HG03064 (cell line): Measurements from ENCODE around the gene MOB1B.
"Not testable (repeated sequence)": the region's sequence is repeated elsewhere in the genome, so short reads cannot be mapped to it uniquely, and the experiment has no call there.

ENCODE experiments used
- ATAC-seq: cut with Tn5 transposase; IDR thresholded peaks from one replicate; pipeline ENCODE4 v1.9.1; 2021; ENCODE audit warnings: low read depth; ENCODE audit not compliant: unreplicated experiment

Gene MOB1B

DNA sequence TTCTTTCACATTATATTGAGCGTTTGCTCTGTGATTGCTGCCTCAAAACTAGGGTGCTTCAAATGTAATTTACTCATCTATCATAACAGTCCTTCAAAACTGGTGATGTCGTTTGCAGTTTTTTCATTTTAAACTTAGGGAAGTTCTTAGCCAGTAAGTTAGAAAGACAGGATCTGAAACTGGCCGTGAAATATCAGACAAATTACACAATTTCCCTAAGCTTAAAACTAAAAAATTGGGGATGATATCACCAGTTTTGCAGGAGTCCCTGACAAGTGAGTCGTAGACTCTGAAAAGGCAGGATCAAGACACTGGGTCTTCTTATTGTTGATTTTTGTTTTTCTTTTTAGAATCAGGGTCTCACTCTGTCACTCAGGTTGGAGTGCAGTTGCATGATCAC, 44.8 kb downstream of the MOB1B start:
- ATAC-seq, result no peak

DNA sequence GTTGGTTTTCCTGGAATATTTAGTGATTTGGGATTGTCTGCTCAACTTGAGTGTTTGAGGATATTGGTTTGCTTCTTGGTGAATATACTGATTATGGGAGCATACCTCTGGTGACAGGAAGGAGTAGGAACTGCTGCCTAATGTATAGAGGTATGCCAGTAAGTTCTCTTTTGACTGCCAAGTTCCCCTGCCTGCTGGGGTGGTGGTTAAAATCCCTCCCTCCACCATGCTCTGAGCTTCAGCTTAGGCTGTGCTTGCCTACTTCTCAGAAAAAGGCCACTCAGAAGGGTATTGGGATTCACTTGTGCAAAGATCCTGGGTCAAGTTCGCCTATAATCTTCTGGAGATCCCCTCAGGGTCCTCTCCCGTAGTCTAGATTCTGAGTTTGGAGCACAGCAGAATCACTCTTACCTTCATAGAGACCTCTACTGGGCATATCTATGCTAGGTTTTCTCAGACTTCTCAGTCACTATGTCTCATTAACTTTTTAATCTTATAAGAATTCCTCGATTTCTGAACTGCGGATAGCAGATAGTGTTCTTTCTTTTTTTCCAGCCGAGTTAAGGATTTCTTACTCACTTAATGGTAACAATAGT, 46.6 kb downstream of the MOB1B start:
- ATAC-seq, result no peak

DNA sequence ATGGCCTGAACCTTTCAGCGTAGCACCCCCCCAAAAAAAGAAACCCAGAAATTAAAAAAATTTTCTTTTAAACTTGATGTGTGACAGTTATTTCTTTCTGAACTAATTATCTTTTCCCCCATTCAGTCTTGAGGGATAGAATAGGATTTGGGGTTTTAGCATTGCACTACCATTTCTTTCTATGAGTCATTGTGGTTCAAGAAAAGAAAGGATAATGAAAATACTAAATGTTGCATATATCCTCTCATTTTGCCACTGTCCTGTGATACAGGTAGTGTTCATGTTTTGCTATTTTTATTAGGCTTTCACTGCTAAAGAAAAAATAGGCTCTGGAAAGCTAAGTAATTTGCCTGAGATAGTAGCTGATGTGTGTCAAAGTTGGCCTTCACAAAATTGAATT, 51.9 kb downstream of the MOB1B start:
- ATAC-seq, result no peak

DNA sequence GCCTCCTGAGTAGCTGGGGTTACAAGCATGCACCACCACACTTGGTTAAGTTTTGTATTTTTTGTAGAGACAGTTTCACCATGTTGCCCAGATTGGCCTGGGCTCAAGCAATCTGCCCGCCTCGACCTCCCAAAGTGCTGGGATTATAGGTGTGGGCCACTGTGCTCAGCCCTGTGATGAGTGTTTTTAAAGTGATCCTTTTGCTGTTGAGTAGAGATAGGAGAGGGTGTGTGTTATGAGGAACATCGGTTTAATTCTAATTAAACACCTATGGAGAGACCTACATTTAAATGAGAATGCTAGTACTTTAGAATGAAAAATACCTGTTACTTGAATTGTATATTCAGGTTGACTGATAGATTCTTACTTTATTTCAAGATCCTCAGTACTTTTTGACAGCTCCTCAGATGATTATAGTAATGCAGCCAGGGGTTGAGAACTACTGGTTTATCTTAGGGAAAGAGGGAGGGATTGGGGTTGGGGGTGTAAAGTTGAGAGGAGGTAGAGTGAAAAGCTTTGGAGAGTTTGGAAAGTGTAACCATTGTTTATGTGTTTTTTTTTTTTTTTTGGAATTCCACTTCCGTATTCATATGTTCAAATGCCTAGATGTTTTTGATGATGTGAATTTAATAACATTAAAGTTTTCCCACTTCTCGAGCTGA, 54.5 kb downstream of the MOB1B start:
- ATAC-seq, result no peak

DNA sequence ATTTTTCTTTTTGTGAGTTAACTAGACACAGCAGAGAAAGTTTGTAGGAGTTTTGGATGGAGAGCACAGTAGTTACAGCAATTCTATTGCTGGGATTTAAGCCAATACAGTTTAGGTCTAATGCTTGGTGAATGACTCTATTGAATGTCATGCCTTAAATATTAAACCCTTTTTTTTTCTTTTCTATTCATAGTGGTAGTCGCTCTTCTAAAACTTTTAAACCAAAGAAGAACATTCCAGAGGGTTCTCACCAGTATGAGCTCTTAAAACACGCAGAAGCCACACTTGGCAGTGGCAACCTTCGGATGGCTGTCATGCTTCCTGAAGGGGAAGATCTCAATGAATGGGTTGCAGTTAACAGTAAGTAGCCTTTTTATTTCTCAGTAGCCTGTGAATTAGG, 56.5 kb downstream of the MOB1B start:
- no peak for ATAC-seq

DNA sequence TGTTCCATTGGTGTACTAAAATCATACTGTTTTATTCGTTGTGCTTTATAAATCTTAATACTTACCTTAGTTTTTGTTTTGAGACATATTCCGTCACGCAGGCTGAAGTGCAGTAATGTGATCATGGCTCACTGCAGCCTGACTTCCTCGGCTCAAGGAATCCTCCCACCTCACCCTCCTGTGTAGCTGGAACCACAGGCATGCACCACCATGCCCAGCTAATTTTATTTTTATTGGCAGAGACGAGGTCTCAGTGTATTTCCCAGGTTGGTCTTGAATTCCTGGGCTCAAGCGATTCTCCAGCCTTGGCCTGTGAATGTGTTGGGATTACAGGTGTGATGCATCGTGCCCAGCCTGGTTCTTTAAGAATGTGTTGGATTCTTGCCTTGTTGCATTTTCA, 66.9 kb downstream of the MOB1B start:
- ATAC-seq, result no peak

DNA sequence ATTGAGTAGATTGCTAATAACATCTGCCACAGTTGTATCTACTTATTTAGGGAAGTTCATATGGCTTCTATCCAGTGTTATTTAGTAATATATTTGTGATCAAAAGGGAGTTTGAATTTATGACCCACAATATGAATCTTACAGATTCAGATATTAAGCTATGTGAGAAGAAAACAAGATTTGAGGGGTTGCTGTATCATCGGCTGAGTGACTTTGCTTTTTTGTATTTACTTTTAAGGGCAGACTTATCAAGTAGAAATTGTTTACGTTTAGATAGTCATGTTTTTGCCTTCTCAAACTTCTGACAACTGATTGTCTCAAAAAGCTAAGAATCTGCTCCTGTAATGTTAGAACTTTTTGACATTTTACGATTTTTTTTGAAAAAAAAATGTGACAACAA, 74.1 kb downstream of the MOB1B start:
- ATAC-seq, result no peak

DNA sequence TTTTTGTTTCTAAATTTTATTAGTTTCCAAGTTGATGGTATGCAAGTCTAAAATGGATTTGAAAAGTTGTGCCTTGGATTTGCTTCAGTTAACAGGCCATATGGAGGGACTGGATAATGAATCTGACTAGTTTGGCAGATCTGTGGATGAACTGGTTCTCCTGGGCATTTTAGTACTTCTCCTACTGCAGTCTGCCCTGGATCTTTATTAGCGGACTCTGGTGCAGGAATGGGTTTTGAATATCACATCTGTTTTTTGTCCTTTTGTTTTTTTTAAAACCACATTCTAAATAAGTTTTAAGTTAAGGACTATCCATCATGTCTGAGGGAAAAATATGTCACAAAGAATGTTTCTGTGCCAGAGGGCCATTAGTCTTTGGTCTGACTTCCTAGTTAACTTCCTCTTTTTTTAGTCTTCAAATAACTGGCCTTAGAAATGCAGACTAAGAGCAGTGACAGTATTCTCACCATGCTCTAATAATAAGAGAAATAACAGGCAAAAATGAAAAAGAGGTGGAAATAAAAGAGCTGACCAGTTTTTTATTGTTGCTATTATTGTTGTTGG, 77.4 kb downstream of the MOB1B start:
- no peak for ATAC-seq

DNA sequence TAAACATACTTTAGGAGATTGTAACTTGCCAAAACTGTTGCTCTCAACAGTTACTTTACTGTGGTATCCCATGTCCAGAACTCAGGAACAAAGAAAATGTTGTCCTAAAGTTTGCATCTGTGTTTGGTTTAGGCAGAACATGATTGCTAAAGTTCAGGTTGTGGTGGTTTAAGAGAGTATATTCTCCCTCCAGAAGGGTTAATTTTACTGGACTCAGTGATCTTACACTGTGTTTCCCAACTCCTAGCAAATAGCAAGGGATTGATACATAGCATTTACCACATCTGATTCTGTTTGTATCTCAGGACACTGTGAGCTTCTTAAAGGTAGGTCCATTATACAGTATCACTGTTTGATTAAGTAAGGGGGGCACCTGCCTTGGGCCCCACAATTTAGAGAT, 78.0 kb downstream of the MOB1B start:
- ATAC-seq, result no peak

DNA sequence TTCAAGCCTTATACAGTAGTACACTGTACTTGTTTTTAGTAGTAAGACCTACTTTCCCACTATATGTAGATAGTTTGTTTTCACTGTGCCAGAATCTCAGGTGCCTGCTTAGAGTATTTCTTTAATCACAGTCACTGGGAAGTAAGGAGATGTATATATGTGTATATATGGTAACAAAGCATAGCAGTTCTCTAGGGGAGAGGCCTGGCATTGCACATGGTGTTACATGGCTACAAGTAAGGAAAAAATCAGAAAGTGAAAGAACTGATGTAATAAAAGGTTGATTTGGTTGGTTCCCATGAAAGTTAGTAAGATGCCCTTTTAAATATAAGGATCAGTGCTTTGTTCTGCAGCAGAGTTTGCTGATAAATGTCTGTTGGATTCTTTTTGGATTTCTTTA, 81.9 kb downstream of the MOB1B start:
- no peak for ATAC-seq

DNA sequence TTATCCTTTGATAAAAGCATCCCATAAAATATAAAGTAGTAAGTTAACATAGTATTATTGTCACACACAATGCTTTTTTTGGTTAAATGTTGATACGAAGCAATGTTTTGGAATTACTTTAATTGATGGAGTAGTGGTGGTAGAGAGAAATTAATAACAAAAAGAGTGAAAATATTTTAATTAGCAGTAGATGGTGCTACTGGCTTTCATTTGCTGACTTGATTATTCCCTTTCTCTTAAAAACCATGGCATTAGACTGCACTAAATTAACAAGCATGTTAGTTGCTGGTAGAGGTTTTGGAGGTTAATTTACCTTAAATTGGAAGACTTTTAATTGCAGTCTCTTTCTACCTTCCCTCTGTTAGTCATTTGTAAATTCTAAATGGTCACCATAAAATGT, 82.4 kb downstream of the MOB1B start:
- ATAC-seq, result no peak

DNA sequence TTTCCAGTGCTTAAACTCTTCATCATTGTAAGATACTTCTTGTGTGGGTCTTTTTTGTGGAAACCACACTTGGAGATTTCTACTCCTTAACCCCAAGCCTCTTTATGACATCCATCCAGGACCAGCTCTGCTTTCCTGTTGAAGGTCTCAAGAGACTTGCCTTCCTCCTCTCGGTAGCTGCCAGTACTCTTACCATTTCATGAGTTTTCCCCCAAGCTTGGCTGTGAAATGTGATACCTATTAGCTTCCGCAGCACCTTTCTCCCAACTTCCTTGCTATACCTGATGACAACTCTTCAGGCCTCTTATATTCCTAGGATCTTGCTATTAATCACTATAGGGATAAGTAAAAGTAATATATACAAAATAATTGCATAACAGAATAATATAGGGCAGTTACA, 89.4 kb downstream of the MOB1B start:
- ATAC-seq, result no peak

DNA sequence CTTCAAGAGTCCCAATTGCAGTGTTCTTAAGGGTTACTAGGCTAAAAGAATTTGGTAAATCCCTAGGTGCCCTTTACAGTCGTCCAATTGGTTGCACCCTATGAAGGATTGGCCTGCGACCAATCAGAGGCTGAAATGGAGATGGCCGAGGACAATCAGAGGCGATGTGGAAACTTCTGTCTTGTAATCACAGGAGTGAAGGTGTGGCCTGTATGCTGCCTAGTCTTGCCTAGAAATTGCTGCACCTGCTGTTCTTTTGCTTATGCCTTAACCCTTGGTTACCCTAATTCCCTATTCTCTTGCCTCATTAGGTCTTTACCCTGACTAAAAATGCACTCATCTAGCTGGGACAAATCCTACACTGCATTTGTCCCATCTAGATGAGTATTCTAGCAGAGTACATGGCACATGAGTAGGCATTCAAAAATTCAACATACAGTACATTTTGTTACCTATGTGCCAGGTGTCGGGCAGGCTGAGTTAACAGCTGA, 90.3 kb downstream of the MOB1B start:
- no peak for ATAC-seq

DNA sequence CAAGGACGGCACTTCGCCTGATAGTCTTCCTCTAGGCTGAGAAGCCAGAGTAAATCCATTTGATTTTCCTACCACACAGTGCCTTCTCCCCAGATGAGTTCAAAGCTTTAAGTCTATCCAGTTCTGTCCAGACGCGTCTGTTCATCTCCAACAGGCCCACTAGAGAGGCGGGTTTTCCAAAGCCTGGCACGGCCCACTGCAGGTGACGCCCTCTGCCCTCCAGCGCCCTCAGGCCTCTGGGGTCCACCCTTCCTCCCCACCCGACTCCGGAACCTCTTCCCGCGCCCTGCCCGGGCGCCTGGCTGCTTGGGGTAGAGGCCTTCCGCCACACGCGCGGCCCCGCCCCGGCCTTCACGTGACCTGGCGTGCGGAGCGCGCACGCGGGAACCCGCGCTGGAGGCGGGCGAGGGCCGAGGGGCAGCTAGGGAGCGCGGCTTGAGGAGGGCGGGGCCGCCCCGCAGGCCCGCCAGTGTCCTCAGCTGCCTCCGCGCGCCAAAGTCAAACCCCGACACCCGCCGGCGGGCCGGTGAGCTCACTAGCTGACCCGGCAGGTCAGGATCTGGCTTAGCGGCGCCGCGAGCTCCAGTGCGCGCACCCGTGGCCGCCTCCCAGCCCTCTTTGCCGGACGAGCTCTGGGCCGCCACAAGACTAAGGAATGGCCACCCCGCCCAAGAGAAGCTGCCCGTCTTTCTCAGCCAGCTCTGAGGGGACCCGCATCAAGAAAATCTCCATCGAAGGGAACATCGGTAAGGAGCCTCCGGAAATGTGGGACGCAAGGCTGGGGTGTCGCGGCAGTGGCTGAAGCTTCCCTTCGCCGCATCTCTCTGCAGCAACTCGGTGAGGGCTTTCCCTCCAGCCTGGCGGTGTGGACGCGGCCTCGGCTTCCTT, 91.3 kb downstream of the MOB1B start, which contains the start of gene DCK:
Gene DCK, plus strand, starts transcription at position 469 of the 888 bp plus-strand sequence. Its CDS starts 187 bp downstream, at position 656.
- ATAC-seq, result peak; percentile 74

DNA sequence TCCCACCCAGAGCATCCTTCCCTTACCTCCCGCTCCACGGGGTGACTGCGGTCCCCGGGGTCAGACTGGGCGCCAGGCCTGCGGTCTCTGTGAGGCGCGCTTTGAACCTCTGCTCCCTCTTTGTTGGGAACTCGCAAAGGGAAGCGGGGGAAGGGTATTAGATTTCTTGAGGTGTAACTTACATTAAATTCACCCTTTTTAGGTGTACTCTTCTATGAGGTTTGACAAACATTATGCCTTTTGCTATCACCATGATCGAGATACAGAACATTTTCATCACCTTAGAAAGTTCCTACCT, 91.8 kb downstream of the MOB1B start:
- ATAC-seq, result no peak

DNA sequence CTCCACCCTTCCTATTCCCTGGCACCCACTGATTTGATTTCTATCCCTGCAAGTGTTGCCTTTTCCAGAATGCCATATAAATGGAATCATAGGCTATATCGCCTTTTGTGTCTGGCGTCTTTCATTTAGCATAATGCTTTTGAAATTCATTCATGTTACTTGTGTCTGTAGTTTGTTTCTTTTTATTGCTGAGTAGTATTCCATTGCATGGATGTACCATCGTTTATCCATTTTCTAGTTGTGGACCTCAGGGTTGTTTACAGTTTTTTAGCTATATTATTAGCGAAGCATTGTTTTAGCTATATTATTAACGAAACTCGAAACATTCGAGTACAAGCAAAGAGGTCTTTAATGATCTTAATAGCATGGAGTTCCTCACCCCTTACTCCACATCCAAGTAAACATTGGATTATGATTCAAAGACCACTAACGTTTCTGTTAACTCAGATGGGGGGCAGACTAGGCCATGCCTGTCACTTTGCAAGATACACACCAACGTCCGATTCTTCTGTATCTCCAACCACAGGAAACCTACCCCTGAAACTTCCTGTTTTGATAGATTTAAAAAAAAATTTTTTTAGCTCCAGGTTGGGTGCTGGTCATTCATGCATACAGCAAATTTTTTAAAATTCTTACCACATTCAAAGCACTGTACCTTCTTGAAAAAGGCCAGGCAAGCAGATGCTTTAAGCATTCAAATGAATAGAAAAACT, 92.4 kb downstream of the MOB1B start:
- ATAC-seq, result peak; percentile 46

DNA sequence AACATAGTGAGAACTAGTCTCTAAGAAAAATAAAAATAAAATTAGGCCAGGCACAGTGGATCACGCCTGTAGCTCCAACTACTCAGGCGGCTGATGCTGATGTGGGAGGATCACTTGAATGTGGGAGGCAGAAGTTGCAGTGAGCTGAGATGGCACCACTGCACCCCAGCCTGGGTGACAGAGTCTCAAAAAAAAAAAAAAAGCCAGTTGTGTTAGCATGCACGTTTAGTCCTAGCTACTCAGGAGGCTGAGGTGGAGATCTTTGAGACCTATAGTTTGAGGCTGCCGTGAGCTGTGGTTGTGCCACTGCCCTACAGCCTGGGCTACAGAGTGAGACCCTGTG, 93.8 kb downstream of the MOB1B start:
- no peak for ATAC-seq

DNA sequence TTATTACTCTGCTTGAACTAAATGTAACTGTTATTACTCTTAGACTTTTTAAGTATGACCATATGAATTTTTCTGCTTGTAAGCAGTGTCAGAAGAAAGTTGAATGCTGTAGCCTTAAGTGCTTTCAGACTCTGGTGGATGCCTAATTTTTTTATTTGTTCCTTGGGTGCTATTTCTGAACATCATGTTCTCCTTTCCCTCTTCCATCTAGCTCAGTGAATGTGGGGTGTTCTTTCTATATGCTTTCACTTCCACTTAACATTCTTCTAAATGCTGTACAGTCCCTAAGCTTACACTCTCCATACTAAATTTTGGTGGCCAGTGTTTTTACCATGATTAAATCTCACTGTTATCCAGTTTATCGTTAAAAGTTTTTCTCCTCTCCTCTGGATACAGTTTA, 94.9 kb downstream of the MOB1B start:
- ATAC-seq, result no peak

DNA sequence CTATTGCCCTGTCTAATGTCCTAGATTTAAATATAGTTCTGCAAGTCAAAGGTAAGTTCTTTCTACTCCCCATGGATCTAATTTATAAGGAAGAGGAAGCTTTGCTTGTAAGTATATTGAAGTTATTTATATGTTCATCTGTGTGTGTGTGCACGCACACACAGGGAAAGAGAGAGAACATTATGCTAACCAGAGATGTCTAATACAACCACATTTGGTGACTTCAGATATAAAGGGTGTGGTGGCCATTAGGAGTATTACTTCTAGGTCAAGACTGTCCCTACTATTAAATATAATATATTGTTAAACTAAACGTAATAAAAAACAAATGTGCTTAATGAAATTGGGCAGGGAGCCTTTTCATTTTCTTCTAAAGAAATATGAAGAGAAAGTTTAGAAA, 95.4 kb downstream of the MOB1B start:
- no peak for ATAC-seq

DNA sequence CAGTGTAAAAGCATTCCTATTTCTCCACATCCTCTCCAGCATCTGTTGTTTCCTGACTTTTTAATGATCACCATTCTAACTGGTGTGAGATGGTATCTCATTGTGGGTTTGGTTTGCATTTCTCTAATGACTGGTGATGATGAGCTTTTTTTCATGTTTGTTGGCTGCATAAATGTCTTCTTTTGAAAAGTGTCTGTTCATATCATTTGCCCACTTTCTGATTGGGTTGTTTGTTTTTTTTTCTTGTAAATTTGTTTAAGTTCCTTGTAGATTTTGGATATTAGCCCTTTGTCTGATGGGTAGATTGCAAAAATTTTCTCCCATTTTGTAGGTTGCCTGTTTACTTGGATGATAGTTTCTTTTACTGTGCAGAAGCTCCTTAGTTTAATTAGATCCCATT, 97.5 kb downstream of the MOB1B start:
- ATAC-seq, result not testable (repeated sequence)

DNA sequence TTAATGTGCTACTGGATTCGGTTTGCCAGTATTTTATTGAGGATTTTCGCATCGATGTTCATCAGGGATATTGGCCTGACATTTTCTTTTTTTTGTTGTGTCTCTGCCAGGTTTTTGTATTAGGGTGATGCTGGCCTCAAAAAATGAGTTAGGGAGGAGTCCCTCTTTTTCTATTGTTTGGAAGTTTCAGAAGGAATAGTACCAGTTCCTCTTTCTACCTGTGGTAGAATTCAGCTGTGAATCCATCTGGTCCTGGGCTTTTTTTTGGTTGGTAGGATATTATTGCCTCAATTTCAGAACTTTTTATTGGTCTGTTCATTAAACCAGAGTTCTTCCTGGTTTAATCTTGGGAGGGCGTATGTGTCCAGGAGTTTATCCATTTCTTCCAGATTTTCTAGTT, 99.2 kb downstream of the MOB1B start:
- not testable (repeated sequence) for ATAC-seq
